ENCODE measurements around the gene LGR6. TPM values are rescaled to one million over a fixed set of nuclear protein-coding genes. Genes with fewer than 3 reads are reported as not detected.
A peak's percentile ranks its signal among the peaks of the same experiment; 100 is the strongest.

LGR6 gene
- total and polyA plus RNA-seq, 12 donors, result 0.06 to 1.0 (median 0.18) TPM; not detected in 3

DNA sequence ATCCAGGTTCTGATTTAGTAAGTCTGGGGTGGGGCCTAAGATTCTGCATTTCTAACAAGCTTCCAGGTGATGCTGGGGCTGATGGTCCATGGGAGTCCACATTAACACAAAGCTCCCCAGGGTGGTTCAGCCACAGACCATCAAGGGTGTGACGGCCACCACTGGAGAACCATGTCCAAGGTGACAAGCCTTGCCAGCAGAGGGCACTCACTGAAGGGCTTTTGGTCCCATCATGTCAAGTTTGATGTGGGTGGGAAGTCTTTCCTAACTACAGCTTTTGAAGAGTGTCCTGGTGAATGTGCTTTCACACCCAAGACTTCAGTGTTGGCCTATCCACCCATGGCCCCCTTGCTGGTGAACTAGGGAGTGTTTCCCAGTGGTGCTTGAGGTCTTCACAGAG, 81.0 kb downstream of the LGR6 start:
- H3K4me3 ChIP-seq, result no peak overlapping the region
- intact Hi-C loops (cut with DNase I), result no loop called here
- peak in 5 of 7 donors; percentile 32 to 65 (median 52) for DNase-seq
- no peak overlapping the region for H3K27ac ChIP-seq
- no peaks in the 10 kb centered on the region for H3K9me3 ChIP-seq (replicated peaks in 1 of 3)
- no peak for TF ChIP-seq POLR2A (IDR thresholded peaks at IDR 0.05)
- TF ChIP-seq, protein P1, sequence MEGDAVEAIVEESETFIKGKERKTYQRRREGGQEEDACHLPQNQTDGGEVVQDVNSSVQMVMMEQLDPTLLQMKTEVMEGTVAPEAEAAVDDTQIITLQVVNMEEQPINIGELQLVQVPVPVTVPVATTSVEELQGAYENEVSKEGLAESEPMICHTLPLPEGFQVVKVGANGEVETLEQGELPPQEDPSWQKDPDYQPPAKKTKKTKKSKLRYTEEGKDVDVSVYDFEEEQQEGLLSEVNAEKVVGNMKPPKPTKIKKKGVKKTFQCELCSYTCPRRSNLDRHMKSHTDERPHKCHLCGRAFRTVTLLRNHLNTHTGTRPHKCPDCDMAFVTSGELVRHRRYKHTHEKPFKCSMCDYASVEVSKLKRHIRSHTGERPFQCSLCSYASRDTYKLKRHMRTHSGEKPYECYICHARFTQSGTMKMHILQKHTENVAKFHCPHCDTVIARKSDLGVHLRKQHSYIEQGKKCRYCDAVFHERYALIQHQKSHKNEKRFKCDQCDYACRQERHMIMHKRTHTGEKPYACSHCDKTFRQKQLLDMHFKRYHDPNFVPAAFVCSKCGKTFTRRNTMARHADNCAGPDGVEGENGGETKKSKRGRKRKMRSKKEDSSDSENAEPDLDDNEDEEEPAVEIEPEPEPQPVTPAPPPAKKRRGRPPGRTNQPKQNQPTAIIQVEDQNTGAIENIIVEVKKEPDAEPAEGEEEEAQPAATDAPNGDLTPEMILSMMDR (IDR thresholded peaks at IDR 0.05), result peak; percentile 23 to 50 (median 41)
- H3K4me1 ChIP-seq (replicated peaks in 1 of 2), result no peaks in the 10 kb centered on the region
- H3K27me3 ChIP-seq, result no peaks in the 10 kb centered on the region
- no peaks in the 10 kb centered on the region for H3K36me3 ChIP-seq (replicated peaks in 1 of 2)
- 50 to 73% (median 68%) methylated on average over 1 of the region's 1 CpG; no CpG with 5 or more reads in 1 of the 4 donors for WGBS, 4 donors

DNA sequence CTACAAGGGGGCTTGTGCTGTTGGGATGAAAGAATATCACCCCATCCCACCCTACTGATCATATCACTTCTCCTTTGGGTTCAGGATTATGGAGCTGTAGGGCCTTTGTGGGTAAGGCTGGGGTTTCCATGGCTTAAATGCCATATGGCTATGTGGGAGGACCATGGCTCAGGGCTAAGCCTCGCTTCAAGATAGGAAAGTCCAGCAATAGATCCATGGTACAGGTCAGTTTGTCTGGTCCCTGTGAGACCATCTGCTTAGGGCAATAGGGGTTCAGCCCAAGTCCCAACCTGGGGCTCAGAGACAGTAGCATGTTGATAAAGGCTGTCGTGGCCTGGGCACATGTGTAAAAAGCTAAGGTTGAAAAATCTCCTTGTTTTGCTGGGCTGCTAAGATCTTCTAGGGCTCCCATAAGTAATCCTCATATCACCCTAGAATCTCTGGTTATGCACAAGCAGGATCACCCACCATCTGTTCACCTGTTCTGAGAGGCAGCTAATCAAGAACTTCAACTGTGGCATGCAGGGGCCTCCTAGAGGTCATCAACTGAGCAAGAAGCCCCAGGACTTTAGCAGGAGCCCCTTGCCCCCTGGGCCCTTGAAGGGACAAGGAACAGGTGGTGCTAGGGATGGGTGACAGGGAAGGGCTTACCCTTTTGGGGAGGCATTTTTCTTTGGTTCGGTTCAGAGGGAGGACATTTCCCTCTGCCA, 81.6 kb downstream of the LGR6 start:
- Histone ChIP-seq H3K27me3 (no peaks in the 10 kb centered on the region), H3K27ac (no peak overlapping the region), H3K9me3 (replicated peaks in 1 of 3) (no peaks in the 10 kb centered on the region), H3K4me1 (replicated peaks in 1 of 2) (no peaks in the 10 kb centered on the region), H3K4me3 (no peak overlapping the region), H3K36me3 (replicated peaks in 1 of 2) (no peaks in the 10 kb centered on the region)
- TF ChIP-seq POLR2A (IDR thresholded peaks at IDR 0.05), result no peak
- TF ChIP-seq, protein P1 (IDR thresholded peaks at IDR 0.05), result no peak
- intact Hi-C loops (cut with DNase I), result no loop called here
- WGBS, 4 donors, result 94 to 100% (median 97%) methylated on average over 2 to 3 of the region's 3 CpGs
- peak in 2 of 7 donors; percentile 6 to 17 for DNase-seq

DNA sequence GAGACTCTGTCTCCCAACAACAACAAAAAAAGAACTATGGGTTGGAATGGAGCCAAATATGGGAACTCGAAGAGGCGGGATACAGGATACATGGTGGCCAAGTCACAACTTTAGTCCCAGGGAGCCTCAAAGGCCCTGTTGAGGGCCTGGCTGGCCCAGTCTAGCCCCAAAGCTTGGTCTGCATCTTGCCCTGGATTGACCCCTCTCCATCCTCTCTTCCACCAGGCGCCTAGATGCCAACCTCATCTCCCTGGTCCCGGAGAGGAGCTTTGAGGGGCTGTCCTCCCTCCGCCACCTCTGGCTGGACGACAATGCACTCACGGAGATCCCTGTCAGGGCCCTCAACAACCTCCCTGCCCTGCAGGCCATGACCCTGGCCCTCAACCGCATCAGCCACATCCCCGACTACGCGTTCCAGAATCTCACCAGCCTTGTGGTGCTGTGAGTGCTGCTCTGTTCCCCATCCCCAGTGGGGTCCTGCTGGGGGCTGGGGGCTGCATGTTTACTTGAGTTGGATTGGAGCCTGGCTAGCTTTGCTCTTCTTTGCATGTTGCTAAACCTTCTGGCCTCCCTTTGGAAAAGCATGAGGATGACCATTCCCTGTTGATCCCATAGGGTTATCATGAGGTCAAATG, 82.6 kb downstream of the LGR6 start:
- no peaks in the 10 kb centered on the region for H3K9me3 ChIP-seq (replicated peaks in 1 of 3)
- intact Hi-C loops (cut with DNase I), result no loop called here
- 92 to 95% (median 93%) methylated on average over 11 of the region's 11 CpGs for WGBS, 4 donors
- DNase-seq, result peak in 2 of 7 donors; percentile 8 to 31
- no peaks in the 10 kb centered on the region for H3K4me1 ChIP-seq (replicated peaks in 1 of 2)
- H3K27me3 ChIP-seq, result no peaks in the 10 kb centered on the region
- H3K27ac ChIP-seq, result no peak overlapping the region
- H3K4me3 ChIP-seq, result no peak overlapping the region
- H3K36me3 ChIP-seq (replicated peaks in 1 of 2), result no peaks in the 10 kb centered on the region
- no peak for TF ChIP-seq POLR2A (IDR thresholded peaks at IDR 0.05)
- TF ChIP-seq, protein P1 (IDR thresholded peaks at IDR 0.05), result no peak

DNA sequence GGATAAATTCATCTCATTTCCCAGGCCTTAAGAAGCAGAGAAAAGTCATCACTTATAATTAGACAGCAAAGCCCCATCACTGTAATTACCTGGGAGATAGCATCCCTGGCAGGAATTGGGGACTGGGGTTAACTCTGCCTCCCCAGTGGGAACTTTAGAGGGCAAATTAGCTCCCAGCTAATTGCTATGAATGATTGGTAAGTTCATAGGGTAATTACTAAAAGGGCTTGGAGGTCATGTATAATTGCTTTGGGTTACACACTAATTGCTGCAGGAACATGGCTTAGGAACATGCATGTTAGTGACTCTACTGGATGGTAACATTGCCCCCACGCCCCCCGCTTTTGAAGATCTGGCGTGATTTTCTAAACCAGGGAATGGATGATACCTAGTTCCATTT, 83.3 kb downstream of the LGR6 start:
- no peaks in the 10 kb centered on the region for H3K27me3 ChIP-seq
- peak in 2 of 7 donors; percentile 10 to 12 for DNase-seq
- intact Hi-C loops (cut with DNase I), result no loop called here
- H3K27ac ChIP-seq, result no peak overlapping the region
- no peaks in the 10 kb centered on the region for H3K4me1 ChIP-seq (replicated peaks in 1 of 2)
- no peaks in the 10 kb centered on the region for H3K9me3 ChIP-seq (replicated peaks in 1 of 3)
- H3K36me3 ChIP-seq (replicated peaks in 1 of 2), result no peaks in the 10 kb centered on the region
- TF ChIP-seq, protein P1 (IDR thresholded peaks at IDR 0.05), result no peak
- TF ChIP-seq POLR2A (IDR thresholded peaks at IDR 0.05), result no peak
- no peak overlapping the region for H3K4me3 ChIP-seq
- WGBS, 4 donors, result 91 to 96% (median 93%) methylated on average over 3 of the region's 3 CpGs
